C4-2B (cell line): ENCODE data around the gene FGGY.
"Not testable (repeated sequence)": the region's sequence is repeated elsewhere in the genome, so short reads cannot be mapped to it uniquely, and the experiment has no call there.

Source experiments
- CTCF ChIP-seq: fragments of 450-650 bp; conservative IDR thresholded peaks from 2 replicates; pipeline ENCODE4 v1.5.1; 2017; ENCODE audit warnings: mild to moderate bottlenecking
- ZFX ChIP-seq: fragments of 450-650 bp; IDR thresholded peaks from 2 replicates; pipeline ENCODE4 v1.6.1; 2017

GRCh38 chr1:59251061-59251460, 45.8 kb upstream of the FGGY start:
- not testable (repeated sequence) for TF ChIP-seq CTCF, ZFX
